ENCODE measurements around the gene ACSL6. TPM values are rescaled to one million over a fixed set of nuclear protein-coding genes. Genes with fewer than 3 reads are reported as not detected.

The ACSL6 gene
- total RNA-seq, 1 donor from 2014 or later: 3.1 TPM

GRCh38 chr5:132000241-132000490 lies 11.3 kb downstream of the ACSL6 start:
- H3K27ac ChIP-seq (ENCODE audit: low read depth, low read length): no peak overlapping the region

DNA sequence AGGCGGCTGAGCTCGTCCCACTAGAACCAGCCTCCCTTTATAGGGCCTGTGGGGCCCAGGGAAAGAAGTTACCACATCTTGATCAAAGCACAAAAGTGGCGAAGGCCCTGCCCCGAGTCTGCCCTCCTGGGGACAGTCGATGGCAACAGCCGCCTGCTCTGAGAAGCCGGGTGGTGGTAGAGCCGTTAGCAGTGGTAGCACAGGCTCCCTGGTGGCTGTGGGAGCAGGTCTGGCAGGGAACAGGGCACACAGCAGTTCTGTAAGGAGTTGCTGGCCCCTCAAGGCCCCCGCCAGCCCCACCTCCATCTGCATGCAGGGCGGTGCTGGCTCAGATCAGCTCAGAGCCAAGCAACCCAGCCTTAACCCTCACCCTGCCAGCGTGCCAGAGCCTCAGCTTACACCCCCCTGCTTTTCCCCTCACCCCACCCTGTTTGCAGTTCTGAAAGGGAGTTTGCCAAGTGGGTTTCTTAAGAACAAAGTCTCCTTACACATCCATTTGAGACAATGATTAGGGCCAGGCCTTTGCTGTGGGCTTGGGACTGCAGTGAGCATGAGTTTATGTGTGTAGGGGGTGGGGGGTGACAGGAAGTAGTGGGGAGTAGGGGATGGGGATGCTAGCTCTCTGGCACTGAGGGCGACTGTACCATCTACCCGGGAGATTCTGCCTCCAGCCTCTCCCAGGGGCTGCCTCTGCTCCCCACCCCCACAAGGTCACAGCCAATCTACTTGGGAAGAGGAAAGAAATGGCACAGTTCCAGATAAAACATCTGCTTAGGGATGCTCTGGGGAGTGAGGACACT lies 11.8 kb downstream of the ACSL6 start:
- Histone ChIP-seq H3K9ac (ENCODE audit: low read depth in 1 of 3, low read length in 3 of 3) (no peak overlapping the region), H3K27ac (ENCODE audit: low read depth, low read length) (no peak overlapping the region)

More at GRCh38 chr5:132000241-132000490, 11.3 kb downstream of the ACSL6 start:
- H3K36me3 ChIP-seq (ENCODE audit: control insufficient read depth in 3 of 3, insufficient read depth in 3 of 3, low read length in 3 of 3): no peaks in the 10 kb centered on the region
- H3K4me1 ChIP-seq (ENCODE audit: control insufficient read depth in 3 of 3, insufficient read depth in 3 of 3, low read length in 3 of 3): peaks cover 20 to 49% (median 39%) of the 10 kb centered on the region in 3 donors
- H3K9me3 ChIP-seq (ENCODE audit: control insufficient read depth in 3 of 3, low read length in 3 of 3): no peaks in the 10 kb centered on the region
- no peak overlapping the region for H3K9ac ChIP-seq (ENCODE audit: low read depth in 1 of 3, low read length in 3 of 3)
- no peak overlapping the region for H3K4me3 ChIP-seq (ENCODE audit: low read length in 3 of 3)
- no peaks in the 10 kb centered on the region for H3K27me3 ChIP-seq (ENCODE audit: control insufficient read depth in 3 of 3, insufficient read depth in 3 of 3, low read length in 3 of 3)

DNA sequence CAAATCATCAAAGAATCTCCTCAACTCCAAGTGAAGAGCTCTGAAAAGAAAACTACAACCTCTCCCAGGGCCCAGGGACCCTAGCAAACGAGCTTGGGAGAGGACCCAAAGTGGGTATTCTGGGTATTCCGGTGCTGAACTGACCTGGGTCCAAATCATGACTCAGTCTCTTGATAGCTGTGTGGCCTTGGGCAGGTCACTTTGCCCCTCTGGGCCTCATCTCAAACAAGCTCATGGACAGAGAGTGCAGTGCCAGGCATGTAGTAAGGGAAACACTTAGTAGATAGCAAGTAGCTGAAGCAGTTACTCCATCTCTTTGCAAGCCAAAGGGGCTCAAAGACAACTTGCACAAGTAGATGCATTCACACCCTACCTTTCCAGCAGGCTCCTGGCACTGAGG lies 12.4 kb downstream of the ACSL6 start:
- H3K27ac ChIP-seq (ENCODE audit: low read depth, low read length): no peak overlapping the region
- H3K4me3 ChIP-seq (ENCODE audit: low read length in 3 of 3): no peak overlapping the region
- no peaks in the 10 kb centered on the region for H3K36me3 ChIP-seq (ENCODE audit: control insufficient read depth in 3 of 3, insufficient read depth in 3 of 3, low read length in 3 of 3)
- no peaks in the 10 kb centered on the region for H3K9me3 ChIP-seq (ENCODE audit: control insufficient read depth in 3 of 3, low read length in 3 of 3)
- no peaks in the 10 kb centered on the region for H3K27me3 ChIP-seq (ENCODE audit: control insufficient read depth in 3 of 3, insufficient read depth in 3 of 3, low read length in 3 of 3)
- peaks cover 20 to 45% (median 36%) of the 10 kb centered on the region in 3 donors for H3K4me1 ChIP-seq (ENCODE audit: control insufficient read depth in 3 of 3, insufficient read depth in 3 of 3, low read length in 3 of 3)
- no peak overlapping the region for H3K9ac ChIP-seq (ENCODE audit: low read depth in 1 of 3, low read length in 3 of 3)

More for the DNA sequence above, 11.8 kb downstream of the ACSL6 start:
- no peak overlapping the region for H3K4me3 ChIP-seq (ENCODE audit: low read length in 3 of 3)
- peaks cover 20 to 49% (median 39%) of the 10 kb centered on the region in 3 donors for H3K4me1 ChIP-seq (ENCODE audit: control insufficient read depth in 3 of 3, insufficient read depth in 3 of 3, low read length in 3 of 3)
- no peaks in the 10 kb centered on the region for H3K36me3 ChIP-seq (ENCODE audit: control insufficient read depth in 3 of 3, insufficient read depth in 3 of 3, low read length in 3 of 3)
- no peaks in the 10 kb centered on the region for H3K27me3 ChIP-seq (ENCODE audit: control insufficient read depth in 3 of 3, insufficient read depth in 3 of 3, low read length in 3 of 3)
- no peaks in the 10 kb centered on the region for H3K9me3 ChIP-seq (ENCODE audit: control insufficient read depth in 3 of 3, low read length in 3 of 3)

DNA sequence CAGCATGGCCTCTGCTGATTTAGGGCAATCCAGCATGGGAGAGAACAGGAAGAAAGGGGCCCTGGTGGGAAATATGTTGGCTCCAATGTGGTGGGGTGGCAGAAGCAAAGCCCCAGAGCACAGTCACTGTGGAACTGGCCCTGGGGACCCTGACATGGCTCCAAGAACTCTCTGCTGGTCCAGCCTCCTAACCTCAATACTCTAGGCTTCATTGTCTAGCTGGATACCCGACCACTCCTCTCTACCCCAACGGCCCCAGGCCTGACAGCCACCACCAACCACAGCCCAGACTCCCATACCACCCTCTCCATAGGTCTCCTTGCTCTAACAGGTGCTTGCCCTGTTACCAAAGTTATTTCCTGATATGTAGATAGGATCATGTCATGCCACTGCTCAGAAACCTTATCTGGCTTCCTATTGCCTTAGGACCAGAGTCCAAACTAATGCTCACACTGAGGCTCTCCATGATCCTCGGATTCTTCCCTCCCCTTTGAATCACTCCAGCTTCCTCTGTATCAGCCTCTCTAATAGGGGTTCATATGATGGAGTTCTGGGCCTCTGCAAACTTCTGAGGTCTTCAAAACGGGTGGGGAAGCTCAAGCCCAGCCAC lies 12.9 kb downstream of the ACSL6 start:
- H3K9me3 ChIP-seq (ENCODE audit: control insufficient read depth in 3 of 3, low read length in 3 of 3): no peaks in the 10 kb centered on the region
- no peak overlapping the region for H3K27ac ChIP-seq (ENCODE audit: low read depth, low read length)
- peaks cover 0 to under 1% (median 0%) of the 10 kb centered on the region in 3 donors for H3K36me3 ChIP-seq (ENCODE audit: control insufficient read depth in 3 of 3, insufficient read depth in 3 of 3, low read length in 3 of 3)
- no peaks in the 10 kb centered on the region for H3K27me3 ChIP-seq (ENCODE audit: control insufficient read depth in 3 of 3, insufficient read depth in 3 of 3, low read length in 3 of 3)
- no peak overlapping the region for H3K4me3 ChIP-seq (ENCODE audit: low read length in 3 of 3)
- H3K4me1 ChIP-seq (ENCODE audit: control insufficient read depth in 3 of 3, insufficient read depth in 3 of 3, low read length in 3 of 3): peaks cover 17 to 40% (median 31%) of the 10 kb centered on the region in 3 donors
- H3K9ac ChIP-seq (ENCODE audit: low read depth in 1 of 3, low read length in 3 of 3): no peak overlapping the region

DNA sequence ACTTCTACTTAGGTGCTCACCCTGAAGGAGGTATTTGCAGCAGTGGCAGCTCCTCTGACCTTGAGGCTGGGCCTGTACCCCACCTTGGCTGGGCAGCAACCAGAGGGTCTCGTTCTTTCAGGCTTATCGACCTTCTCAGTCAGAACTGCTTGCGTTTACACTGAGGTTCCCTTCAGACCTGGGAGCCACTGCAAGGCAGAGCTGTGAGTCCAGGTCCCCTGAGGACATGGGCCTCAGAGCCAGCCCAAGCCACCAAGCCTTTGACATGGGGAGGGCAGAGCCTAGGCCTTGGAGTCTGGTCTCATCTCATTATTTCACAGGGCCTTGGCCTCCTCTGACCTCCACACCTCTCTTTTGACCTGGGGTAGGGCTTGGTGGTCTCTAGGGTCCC lies 13.7 kb downstream of the ACSL6 start:
- Histone ChIP-seq H3K9me3 (ENCODE audit: control insufficient read depth in 3 of 3, low read length in 3 of 3) (no peaks in the 10 kb centered on the region), H3K27me3 (ENCODE audit: control insufficient read depth in 3 of 3, insufficient read depth in 3 of 3, low read length in 3 of 3) (no peaks in the 10 kb centered on the region), H3K9ac (ENCODE audit: low read depth in 1 of 3, low read length in 3 of 3) (no peak overlapping the region), H3K4me3 (ENCODE audit: low read length in 3 of 3) (no peak overlapping the region), H3K4me1 (ENCODE audit: control insufficient read depth in 3 of 3, insufficient read depth in 3 of 3, low read length in 3 of 3) (peaks cover 13 to 32% (median 23%) of the 10 kb centered on the region in 3 donors), H3K27ac (ENCODE audit: low read depth, low read length) (no peak overlapping the region), H3K36me3 (ENCODE audit: control insufficient read depth in 3 of 3, insufficient read depth in 3 of 3, low read length in 3 of 3) (peaks cover 0 to 3% (median 0%) of the 10 kb centered on the region in 3 donors)

DNA sequence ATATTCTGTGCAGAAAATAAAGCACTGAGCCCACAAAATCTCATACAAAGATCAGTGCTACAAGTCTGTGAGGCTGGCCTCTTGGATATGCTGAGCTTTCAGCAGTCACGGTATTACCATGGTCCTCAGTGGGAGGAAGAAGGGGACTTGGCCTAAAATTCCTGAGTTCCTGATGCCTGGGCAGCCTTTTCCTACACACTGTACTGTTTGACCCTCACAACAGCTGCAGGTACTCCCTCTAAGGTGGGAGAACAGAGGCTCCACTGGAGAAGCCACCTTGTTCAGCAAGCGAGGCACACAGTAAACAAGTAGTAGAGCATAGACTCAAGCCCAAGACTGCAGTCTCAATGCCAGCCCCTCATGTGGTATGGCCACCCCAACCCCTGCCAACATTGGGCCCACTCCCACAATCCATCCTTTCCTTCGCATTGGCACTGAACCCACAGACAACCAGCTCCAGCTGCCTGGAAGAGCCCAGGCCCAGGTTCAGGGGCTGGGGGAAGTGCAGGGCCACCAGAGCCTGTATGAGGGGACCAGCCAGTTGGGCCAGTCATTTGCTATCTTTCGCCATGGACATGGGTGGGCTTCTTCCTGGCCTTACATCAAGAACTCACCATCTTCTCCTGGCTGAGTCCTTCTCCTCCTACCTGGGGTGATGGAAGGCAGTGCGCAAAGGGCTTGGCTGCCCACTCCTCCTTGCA lies 14.3 kb downstream of the ACSL6 start:
- Histone ChIP-seq H3K9me3 (ENCODE audit: control insufficient read depth in 3 of 3, low read length in 3 of 3) (no peaks in the 10 kb centered on the region), H3K27ac (ENCODE audit: low read depth, low read length) (no peak overlapping the region)

DNA sequence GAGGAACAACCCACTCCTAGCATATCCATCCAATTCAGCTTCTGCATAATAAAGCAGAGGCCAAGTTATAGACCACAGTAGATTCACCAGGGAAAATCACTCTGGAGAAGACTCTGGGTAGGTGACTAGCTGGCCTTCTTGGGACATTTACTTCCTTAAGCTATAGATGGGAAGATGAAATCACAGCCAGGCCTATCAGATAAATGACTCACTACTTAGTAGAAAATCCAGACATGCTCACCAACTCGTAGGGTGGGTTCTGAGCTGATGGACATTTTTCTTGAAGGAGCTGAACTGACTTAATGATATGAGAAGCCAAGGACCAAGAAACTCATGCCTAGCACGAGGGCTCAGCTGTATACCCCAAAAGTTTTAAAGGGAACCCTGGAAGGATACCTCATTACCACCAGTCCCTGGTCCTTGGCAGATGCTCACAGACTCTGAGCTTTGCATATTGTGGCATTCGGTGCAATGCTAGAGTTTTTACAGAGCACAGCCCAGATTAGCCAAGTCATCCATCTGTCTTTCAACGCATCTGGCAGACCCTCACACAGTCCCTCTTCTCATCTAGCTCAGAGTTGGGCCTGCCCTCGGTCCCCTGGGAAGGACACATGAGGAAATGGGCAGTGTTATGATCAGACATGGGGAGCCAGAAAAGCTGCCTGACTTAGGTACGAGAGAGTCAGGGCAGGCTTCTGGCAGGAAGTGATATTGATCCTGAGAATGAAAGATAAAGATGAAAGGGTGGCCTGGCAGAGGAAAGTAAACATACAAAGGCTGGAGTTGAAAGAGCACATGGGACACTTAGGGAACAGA lies 15.0 kb downstream of the ACSL6 start:
- H3K27ac ChIP-seq (ENCODE audit: low read depth, low read length): no peak overlapping the region
- no peaks in the 10 kb centered on the region for H3K27me3 ChIP-seq (ENCODE audit: control insufficient read depth in 3 of 3, insufficient read depth in 3 of 3, low read length in 3 of 3)
- no peak overlapping the region for H3K4me3 ChIP-seq (ENCODE audit: low read length in 3 of 3)
- H3K4me1 ChIP-seq (ENCODE audit: control insufficient read depth in 3 of 3, insufficient read depth in 3 of 3, low read length in 3 of 3): peaks cover 0 to 19% (median 10%) of the 10 kb centered on the region in 3 donors
- no peak overlapping the region for H3K9ac ChIP-seq (ENCODE audit: low read depth in 1 of 3, low read length in 3 of 3)
- no peaks in the 10 kb centered on the region for H3K9me3 ChIP-seq (ENCODE audit: control insufficient read depth in 3 of 3, low read length in 3 of 3)
- H3K36me3 ChIP-seq (ENCODE audit: control insufficient read depth in 3 of 3, insufficient read depth in 3 of 3, low read length in 3 of 3): peaks cover 0 to 3% (median 0%) of the 10 kb centered on the region in 3 donors

More for the DNA sequence above, 14.3 kb downstream of the ACSL6 start:
- Histone ChIP-seq H3K27me3 (ENCODE audit: control insufficient read depth in 3 of 3, insufficient read depth in 3 of 3, low read length in 3 of 3) (no peaks in the 10 kb centered on the region), H3K4me1 (ENCODE audit: control insufficient read depth in 3 of 3, insufficient read depth in 3 of 3, low read length in 3 of 3) (peaks cover 7 to 26% (median 17%) of the 10 kb centered on the region in 3 donors), H3K36me3 (ENCODE audit: control insufficient read depth in 3 of 3, insufficient read depth in 3 of 3, low read length in 3 of 3) (peaks cover 0 to 3% (median 0%) of the 10 kb centered on the region in 3 donors), H3K4me3 (ENCODE audit: low read length in 3 of 3) (no peak overlapping the region), H3K9ac (ENCODE audit: low read depth in 1 of 3, low read length in 3 of 3) (no peak overlapping the region)

- Histone ChIP-seq H3K27ac (ENCODE audit: low read depth, low read length) (no peak overlapping the region), H3K36me3 (ENCODE audit: control insufficient read depth in 3 of 3, insufficient read depth in 3 of 3, low read length in 3 of 3) (peaks cover 0 to 3% (median 3%) of the 10 kb centered on the region in 3 donors), H3K9ac (ENCODE audit: low read depth in 1 of 3, low read length in 3 of 3) (no peak overlapping the region), H3K4me3 (ENCODE audit: low read length in 3 of 3) (no peak overlapping the region), H3K4me1 (ENCODE audit: control insufficient read depth in 3 of 3, insufficient read depth in 3 of 3, low read length in 3 of 3) (peaks cover 0 to 4% (median 2%) of the 10 kb centered on the region in 3 donors), H3K9me3 (ENCODE audit: control insufficient read depth in 3 of 3, low read length in 3 of 3) (no peaks in the 10 kb centered on the region), H3K27me3 (ENCODE audit: control insufficient read depth in 3 of 3, insufficient read depth in 3 of 3, low read length in 3 of 3) (no peaks in the 10 kb centered on the region)
These were observed 16.8 kb downstream of the ACSL6 start for GRCh38 chr5:131994533-131995226.

- no peak overlapping the region for H3K4me3 ChIP-seq (ENCODE audit: low read length in 3 of 3)
- no peaks in the 10 kb centered on the region for H3K27me3 ChIP-seq (ENCODE audit: control insufficient read depth in 3 of 3, insufficient read depth in 3 of 3, low read length in 3 of 3)
- no peaks in the 10 kb centered on the region for H3K9me3 ChIP-seq (ENCODE audit: control insufficient read depth in 3 of 3, low read length in 3 of 3)
- H3K4me1 ChIP-seq (ENCODE audit: control insufficient read depth in 3 of 3, insufficient read depth in 3 of 3, low read length in 3 of 3): no peaks in the 10 kb centered on the region
- peaks cover 0 to 3% (median 3%) of the 10 kb centered on the region in 3 donors for H3K36me3 ChIP-seq (ENCODE audit: control insufficient read depth in 3 of 3, insufficient read depth in 3 of 3, low read length in 3 of 3)
- H3K27ac ChIP-seq (ENCODE audit: low read depth, low read length): no peak overlapping the region
- H3K9ac ChIP-seq (ENCODE audit: low read depth in 1 of 3, low read length in 3 of 3): no peak overlapping the region
These were observed 17.4 kb downstream of the ACSL6 start for GRCh38 chr5:131994090-131994489.

Data from skeletal muscle tissue (tissue), 4 donors.